ENCODE results near the gene CAPN11.
A peak's percentile ranks its signal among the peaks of the same experiment; 100 is the strongest.
"Not testable (repeated sequence)": the region's sequence is repeated elsewhere in the genome, so short reads cannot be mapped to it uniquely, and the experiment has no call there.

CAPN11 gene

DNA sequence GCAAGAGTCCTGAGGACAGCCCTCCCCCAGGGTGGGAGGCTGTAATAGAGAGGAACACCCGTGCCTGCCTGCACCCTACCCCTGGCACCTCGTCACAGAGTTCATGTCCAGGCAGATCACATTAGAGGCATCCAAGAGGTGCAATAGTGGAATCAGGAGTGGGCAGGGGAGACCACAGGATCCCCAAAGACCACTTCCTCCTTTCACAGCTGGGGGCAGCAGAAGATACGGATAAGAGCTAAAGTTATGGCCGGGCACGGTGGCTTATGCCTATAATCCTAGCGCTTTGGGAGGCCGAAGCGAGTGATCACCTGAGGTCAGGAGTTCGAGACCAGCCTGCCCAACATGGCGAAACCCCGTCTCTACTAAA, 1.5 kb upstream of the CAPN11 start:
- DNase-seq = no peak

DNA sequence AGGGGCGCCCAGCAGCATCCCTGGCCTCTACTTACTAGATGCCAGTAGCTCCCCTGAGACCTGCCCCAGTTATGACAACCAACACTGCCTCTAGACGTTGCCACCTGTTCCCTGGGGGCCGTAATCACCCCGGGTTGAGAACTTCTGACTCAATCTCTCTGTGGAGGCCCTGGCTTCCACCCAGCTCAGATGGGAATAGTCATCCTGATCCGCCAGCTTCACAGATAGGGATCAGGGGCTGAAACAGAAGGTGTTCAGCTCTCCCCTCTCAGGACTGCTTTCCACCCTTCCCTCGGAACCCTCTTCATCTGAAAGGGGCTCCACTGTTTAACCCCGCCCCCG, 3.3 kb downstream of the CAPN11 start:
- no peak for DNase-seq

DNA sequence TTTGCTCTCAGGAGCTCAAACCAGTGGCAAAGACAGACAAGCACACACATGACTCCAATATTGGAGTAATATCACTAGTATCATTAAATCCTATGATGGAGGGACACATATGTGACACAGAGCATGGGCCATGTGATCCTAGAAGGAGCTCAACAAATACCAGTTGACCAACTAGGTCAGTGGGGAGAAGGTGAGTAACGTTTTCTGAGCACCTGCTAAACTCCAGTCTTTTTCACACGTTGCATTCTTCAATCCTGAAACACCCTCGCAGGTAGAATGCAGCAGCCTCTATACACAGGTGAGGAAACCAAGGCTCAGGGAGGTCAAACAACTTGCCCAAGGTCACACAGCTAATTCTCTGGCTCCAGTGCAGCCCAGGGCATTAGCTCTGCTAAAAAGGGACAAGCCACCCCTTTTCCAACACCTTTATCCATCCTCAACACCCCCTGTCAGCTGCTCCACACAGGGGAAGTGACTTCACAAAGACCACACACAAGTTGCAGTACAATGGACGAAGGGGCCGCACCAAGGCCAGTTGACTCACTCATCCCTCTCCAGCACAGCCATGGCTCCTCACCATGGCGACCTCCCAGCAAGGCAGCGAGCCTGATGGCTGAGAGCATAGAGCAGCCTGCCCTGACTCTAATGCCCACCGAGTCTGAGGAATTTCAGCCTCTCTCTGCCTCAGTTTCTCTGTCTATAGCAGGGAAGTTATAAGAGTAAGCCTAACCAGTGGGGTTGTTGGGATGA, 4.4 kb downstream of the CAPN11 start:
- DNase-seq = no peak

DNA sequence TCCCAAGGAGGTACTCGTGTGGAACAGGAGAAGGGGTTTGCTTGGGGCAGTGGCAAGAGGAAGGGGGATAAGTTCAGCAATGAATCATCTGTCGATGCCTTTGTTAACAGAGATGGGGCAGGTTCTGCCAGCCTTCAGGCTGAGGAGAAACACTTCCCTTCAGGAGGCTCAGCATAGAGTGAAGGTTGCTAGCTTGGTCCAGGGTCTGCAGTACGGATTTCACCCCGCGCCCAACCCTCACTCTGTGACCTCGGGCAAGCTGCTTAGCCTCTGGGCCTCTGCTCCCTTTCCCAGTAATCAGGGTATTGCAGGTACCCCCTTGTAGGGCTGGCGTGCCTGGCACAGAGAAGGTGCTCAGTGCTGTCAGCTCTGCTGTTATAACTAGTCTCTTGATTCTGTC, 7.5 kb downstream of the CAPN11 start:
- DNase-seq = no peak

DNA sequence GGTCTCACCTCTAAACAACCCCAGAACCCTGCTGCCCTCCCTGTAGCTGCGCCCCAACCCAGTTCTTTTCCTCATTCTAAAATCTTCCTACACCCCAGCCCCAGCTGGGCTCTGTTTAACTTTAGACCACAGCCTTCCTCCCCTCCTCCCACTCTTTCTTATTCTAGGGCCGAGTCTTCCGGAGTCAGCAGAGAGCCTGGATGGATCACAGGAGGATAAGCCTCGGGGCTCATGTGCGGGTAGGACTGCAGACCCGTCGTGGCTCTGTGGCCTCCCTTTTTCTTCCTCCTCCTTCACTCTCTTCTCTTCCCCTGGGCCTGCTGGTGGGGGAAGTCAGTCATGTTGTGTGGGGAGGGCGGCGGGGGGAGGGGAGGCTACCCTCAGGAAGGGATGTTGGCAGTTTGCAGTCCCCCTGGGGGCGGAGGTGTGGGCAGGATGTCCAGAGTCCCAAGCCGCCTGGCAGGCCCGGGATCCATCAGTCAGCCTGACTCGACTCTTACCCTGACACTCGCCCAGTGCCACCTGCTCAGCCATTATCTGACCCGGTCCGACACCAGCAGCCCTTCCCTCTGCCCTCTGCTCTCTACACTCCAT, 8.1 kb downstream of the CAPN11 start:
- DNase-seq = no peak

DNA sequence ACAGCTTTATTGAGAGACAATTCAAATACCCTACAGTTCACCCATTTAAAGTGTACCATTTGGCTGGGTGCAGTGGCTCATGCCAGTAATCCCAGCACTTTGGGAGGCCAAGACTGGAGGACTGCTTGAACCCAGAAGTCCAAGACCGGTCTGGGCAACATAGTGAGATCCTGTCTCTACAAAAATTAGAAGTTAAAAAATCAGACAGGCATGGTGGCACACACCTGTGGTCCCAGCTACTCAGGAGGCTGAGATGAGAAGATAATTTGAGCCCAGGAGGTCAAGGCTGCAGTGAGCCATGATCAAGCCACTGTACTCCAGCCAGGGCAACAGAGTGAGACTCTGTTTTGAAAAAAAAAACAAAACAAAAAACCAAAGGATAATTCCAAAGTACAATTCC, 8.9 kb downstream of the CAPN11 start:
- no peak for DNase-seq

DNA sequence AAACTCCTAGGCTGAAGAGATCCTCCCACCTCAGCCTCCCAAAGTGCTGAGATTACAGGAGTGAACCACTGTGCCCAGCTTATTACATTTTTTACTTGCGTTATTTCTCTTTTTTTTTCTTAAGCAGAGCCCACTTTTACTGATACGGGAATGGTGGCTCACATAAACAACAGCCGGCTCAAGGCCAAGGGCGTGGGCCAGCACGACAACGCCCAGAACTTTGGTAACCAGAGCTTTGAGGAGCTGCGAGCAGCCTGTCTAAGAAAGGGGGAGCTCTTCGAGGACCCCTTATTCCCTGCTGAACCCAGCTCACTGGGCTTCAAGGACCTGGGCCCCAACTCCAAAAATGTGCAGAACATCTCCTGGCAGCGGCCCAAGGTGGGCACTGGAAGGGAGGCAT, 10.5 kb downstream of the CAPN11 start:
- no peak for DNase-seq

DNA sequence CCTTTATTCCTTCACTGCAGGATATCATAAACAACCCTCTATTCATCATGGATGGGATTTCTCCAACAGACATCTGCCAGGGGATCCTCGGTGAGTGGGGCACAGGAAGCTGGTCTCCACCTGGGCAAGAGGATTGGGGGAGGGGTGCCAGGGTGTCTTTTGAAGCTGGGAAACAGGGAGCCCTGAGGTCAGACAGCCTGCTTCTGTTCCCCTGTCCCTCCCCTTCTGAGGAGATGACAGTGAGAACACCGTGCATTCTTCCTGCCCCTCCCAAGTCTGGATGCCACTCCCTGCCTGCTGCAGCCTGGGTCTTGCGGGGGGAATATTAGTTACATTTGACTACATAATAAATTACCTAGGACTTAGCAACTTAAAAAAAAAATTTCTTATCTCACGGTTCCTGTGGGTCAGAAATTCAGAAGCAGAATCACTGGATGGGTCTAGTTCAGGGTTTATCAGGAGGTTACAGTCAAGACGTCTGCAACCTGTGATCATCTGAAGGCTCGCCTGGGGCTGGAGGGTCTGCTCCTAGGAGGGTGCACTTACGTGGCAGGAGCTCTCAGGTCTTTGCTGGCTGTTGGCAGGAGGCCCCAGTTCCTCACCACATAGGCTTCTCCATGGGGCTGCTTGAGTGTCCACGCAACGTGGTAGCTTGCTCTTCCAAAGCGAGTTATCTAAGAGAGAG, 11.4 kb downstream of the CAPN11 start:
- DNase-seq = no peak

DNA sequence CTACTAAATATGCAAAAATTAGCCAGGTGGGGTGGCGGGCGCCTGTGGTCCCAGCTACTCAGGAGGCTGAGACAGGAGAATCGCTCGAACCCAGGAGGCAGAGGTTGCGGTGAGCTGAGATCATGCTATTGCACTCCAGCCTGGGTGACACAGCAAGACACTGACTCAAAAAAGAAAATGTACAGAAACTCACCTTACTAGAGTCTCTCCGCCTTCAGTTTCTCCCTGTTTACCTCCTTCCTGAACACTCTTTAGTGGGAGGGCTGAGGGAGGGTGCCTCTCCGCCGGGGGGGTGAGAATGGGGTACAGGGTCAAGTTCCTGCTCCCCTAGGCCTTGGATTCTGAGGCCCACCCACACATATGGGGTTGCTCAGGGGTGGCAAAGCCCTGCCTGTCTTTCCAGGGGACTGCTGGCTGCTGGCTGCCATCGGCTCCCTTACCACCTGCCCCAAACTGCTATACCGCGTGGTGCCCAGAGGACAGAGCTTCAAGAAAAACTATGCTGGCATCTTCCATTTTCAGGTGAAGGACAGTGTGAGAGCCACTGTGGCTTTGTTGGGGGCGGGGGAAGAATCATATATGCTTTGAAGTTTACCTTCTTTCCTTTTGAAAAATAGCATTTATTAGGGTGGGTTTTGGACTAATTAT, 13.4 kb downstream of the CAPN11 start:
- no peak for DNase-seq

DNA sequence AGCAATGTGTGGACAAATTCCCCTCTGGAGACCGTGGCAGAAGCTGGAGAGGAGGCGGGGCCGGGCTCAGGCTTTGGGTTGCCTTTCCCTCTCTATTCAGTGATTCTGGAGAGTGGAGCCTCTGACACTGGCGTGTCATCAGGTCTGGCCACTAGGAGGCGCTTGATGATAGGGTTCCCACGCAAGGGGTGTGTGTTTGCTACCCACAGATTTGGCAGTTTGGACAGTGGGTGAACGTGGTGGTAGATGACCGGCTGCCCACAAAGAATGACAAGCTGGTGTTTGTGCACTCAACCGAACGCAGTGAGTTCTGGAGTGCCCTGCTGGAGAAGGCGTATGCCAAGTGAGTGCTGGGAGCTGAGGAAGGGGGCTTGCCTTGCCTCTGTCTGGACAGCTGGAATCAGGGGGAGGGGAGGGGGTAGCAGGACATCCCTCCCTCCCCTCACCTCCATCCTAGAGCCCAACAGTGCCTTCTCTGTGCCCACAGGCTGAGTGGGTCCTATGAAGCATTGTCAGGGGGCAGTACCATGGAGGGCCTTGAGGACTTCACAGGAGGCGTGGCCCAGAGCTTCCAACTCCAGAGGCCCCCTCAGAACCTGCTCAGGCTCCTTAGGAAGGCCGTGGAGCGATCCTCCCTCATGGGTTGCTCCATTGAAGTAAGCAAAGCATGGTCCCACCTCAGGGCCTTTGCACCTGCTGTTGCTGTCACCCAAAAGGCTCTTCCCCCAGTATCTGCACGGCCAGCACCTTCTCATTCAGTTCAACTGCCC, 14.3 kb downstream of the CAPN11 start:
- peak; percentile 55 for DNase-seq

DNA sequence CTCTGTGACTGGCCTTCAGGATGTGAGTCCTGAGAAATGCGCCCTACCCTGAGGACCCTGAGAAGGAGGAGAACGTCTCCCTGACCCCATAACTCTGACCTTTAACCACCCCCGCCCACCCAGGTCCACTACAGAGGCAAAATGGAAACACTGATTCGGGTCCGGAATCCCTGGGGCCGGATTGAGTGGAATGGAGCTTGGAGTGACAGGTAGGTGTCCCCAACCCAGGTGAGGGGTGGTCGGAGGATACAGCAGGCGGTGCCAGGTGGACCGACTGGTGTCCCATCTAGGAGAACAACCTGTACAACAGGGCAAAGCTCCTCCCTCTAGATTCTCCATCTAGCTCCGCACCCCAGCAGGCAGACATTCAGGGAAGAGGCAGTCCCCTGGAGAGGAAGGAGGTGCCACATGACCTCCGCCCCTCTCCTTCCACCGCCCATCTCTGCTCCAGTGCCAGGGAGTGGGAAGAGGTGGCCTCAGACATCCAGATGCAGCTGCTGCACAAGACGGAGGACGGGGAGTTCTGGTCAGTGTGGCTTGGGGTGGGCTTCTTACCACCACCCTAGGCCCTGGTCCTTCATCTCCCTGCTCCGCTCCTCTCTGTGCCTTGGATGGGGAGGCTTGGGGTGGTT, 17.6 kb downstream of the CAPN11 start:
- DNase-seq = no peak

DNA sequence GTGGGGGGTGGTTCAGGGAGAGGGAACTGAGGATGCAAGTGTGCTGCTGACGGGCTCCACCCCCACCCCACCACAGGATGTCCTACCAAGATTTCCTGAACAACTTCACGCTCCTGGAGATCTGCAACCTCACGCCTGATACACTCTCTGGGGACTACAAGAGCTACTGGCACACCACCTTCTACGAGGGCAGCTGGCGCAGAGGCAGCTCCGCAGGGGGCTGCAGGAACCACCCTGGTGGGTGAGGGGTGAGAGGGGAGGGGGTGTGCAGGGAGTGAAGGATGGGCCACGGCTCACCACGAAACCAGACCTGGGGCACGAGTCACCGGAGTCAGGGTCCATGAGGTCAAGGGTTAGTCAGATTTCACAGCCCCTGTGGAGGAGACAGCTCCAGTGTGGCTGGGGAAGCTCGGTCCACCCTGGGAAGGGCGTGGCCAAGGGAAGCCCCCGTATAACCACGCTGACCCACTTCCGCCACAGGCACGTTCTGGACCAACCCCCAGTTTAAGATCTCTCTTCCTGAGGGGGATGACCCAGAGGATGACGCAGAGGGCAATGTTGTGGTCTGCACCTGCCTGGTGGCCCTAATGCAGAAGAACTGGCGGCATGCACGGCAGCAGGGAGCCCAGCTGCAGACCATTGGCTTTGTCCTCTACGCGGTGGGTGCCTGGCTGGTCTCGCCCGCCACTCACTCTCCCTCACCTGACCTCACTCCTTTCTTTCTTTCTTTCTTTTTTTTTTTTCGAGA, 18.3 kb downstream of the CAPN11 start:
- peak; percentile 8 for DNase-seq

DNA sequence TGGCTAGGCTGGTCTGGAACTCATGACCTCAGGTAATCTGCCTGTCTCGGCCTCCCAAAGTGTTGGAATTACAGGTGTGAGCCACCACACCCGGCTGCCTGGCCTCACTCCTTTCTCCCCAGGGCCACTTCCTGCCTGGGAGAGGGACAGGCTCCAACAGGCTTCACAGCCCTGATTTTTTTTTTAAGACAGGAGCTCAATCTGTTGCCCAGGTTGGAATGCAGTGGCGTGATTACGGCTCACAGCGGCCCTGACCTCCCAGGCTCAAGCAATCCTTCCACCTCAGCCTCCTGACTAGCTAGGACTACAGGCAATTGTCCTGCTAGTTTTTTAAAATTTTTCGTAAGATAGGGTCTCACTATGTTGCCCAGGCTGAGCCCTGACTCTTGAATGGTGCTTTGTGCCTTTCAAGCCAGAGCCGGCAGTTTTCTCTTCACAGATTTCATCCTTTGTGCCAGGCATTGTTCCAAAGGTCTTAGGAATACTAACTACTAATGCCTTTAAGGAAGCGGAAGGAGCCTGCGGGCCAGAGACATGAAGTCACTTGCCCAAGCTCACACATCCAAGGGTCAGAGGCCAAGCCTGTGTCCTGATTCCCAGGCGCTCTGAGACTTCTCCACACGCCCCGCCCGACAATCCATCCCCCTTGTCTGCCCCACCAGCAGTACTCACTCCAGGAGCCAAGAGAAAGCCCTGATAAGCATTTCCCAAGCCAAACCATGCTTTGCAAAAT, 19.2 kb downstream of the CAPN11 start:
- no peak for DNase-seq

DNA sequence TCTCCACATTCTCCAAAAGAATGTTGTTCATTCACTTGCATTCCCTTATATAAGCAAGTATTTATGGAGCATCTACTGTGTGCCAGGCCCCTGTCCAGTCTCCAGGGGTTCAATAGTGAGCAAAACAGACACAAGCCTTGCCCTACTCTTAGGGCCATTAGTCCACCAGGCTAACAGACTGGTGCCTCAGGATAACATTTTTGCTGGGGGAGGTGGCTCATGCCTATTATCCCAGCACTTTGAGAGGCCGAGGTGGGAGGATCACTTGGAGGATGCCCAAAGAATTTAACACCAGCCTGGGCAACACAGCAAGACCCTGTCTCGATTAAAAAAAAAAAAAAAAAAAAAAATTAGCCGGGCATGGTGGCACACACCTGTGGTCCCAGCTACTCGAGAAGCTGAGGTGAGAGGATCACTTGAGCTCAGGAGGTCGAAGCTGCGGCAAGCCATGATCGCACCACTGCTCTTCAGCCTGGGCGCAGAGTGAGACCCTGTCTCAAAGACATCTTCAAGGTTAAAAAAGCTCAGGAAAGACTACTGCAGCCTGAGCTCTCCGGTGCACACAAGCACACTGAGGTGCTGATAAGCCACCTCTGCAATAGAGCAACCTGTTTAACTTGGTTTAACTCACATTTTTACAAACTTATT, 19.9 kb downstream of the CAPN11 start:
- no peak for DNase-seq

DNA sequence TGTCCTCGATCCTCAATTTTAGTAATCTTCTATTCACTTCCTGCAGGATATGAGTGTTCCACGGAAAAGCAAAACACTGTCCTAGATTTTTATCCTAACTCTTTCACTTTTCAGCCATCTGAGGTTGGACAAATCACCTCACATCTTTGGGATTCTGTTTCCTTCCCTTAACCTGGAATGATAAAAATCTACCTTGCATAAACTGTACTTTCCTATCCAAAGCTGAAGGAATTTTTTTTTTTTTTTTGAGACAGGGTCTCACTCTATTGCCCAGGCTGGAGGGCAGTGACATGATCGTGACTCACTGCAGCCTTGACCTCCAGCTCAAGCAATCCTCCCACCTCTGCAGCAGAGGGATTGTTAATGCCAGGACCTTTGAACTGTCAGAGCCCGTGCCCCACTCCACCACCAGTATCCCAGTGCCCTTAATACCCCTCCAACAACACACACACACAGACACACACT, 20.5 kb downstream of the CAPN11 start:
- no peak for DNase-seq

DNA sequence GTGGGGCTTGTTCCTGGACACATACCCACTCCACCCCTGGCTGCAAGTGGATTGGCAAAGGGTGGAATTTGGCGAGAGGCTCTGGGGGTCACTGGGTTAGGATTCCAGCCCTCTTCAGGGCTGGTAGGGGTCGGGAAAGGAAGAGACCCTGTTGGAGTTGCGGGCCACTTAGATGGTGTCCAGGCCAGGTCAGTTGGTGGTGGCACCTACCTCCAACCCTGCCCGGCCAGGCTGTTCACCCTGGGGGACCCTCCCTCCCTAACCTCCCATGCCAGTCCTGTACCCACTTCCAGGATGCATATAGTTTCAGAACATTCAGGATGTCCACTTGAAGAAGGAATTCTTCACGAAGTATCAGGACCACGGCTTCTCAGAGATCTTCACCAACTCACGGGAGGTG, 21.0 kb downstream of the CAPN11 start:
- DNase-seq = no peak

DNA sequence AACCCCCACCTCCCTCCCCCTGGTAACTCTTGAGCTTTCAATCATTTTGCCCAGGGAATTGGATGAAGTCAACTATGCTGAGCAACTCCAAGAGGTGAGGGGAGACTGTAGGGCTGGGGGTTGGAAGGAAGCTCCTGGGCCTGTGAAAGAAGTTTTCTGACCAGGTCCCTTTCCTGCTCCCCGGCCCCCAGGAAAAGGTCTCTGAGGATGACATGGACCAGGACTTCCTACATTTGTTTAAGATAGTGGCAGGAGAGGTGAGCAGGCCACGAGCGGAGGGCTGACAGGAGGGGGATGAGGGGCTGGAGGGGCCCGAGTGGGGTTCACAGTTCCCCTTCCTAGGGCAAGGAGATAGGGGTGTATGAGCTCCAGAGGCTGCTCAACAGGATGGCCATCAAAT, 21.8 kb downstream of the CAPN11 start:
- no peak for DNase-seq

DNA sequence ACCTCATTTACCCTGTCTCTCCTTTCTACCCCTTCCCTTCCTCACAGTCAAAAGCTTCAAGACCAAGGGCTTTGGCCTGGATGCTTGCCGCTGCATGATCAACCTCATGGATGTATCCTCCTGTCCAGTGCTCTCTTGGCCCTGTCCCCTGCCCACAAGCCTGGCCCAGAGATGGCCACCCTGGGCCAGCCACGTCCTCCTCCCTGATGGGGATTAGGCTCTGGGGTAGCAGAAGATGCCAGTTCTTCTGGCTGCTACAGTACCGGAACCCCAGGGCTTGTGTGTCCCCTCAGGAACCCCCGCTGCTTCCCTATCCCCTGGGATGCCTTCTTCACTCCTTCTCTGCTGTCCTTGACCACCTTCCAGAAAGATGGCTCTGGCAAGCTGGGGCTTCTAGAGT, 22.3 kb downstream of the CAPN11 start:
- DNase-seq = no peak

DNA sequence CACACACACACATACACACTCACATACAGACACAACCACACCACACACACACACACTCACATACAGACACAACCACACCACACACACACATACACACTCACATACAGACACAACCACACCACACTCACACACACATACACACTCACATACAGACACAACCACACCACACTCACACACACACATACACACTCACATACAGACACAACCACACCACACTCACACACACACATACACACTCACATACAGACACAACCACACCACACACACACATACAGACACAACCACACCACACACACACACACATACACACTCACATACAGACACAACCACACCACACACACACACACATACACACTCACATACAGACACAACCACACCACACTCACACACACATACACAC, 23.2 kb downstream of the CAPN11 start:
- not testable (repeated sequence) for DNase-seq

DNA sequence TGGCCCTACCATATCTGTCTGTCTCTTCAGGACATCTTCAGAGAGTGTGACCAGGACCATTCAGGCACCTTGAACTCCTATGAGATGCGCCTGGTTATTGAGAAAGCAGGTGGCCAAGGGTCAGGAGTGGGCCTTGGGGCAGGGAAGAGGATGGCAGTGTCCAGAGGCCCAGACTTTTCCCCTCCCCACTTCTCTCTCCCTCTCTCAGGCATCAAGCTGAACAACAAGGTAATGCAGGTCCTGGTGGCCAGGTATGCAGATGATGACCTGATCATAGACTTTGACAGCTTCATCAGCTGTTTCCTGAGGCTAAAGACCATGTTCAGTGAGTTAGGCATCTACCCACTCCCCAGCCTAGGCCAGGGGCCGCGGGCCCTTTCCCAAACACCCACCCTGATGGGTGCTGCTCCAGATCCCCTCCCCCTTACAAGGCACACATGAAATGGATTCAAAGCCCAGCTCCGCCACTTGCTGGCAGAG, 24.3 kb downstream of the CAPN11 start:
- DNase-seq = no peak

Data from central memory CD4-positive, alpha-beta T cell (primary cell).